Measurements from ENCODE around the gene PAM.

The PAM gene

DNA sequence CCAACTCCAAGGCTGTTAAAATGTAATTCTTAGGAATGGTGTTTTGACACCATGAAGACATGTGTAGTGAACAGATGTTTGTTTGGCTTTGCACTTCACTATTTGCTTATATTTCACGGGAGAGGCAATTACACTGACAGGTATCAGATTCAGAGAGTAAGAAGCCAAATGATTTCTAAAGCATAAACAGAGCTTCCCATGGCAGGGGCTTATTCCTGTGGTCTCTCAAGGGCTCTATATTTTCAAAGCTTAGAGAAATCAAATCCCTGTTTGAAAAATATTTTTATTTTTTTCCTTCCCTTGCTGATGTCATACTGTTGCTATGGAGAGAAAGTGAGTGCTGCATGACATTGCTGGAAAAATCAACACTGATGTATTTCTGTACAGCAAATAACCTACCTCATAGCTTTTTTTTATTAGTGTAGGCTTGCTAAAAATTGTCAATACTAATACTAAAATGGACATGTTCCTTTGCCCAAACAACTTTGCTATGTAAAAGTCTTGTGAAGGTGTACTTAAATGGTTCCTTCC, 203.4 kb downstream of the PAM start:
- peak; percentile 73 for ATAC-seq
- TF ChIP-seq, protein P1, sequence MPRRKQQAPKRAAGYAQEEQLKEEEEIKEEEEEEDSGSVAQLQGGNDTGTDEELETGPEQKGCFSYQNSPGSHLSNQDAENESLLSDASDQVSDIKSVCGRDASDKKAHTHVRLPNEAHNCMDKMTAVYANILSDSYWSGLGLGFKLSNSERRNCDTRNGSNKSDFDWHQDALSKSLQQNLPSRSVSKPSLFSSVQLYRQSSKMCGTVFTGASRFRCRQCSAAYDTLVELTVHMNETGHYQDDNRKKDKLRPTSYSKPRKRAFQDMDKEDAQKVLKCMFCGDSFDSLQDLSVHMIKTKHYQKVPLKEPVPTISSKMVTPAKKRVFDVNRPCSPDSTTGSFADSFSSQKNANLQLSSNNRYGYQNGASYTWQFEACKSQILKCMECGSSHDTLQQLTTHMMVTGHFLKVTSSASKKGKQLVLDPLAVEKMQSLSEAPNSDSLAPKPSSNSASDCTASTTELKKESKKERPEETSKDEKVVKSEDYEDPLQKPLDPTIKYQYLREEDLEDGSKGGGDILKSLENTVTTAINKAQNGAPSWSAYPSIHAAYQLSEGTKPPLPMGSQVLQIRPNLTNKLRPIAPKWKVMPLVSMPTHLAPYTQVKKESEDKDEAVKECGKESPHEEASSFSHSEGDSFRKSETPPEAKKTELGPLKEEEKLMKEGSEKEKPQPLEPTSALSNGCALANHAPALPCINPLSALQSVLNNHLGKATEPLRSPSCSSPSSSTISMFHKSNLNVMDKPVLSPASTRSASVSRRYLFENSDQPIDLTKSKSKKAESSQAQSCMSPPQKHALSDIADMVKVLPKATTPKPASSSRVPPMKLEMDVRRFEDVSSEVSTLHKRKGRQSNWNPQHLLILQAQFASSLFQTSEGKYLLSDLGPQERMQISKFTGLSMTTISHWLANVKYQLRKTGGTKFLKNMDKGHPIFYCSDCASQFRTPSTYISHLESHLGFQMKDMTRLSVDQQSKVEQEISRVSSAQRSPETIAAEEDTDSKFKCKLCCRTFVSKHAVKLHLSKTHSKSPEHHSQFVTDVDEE (CRISPR knock-in tag; IDR thresholded peaks at IDR 0.05), result no peak
- TF ChIP-seq ZNF565 (CRISPR knock-in tag; conservative IDR thresholded peaks at IDR 0.05; ENCODE audit: low read depth) (no peak), TOX (CRISPR knock-in tag; IDR thresholded peaks at IDR 0.05; ENCODE audit: borderline replicate concordance) (no peak), OSR1 (CRISPR knock-in tag; IDR thresholded peaks at IDR 0.05) (no peak), ARNTL (CRISPR knock-in tag; IDR thresholded peaks at IDR 0.05; ENCODE audit: borderline replicate concordance, low read depth) (no peak), ZNF8 (CRISPR knock-in tag; IDR thresholded peaks at IDR 0.05) (no peak), ESRRG (CRISPR knock-in tag; IDR thresholded peaks at IDR 0.05) (no peak)
- TF ChIP-seq, protein P2, sequence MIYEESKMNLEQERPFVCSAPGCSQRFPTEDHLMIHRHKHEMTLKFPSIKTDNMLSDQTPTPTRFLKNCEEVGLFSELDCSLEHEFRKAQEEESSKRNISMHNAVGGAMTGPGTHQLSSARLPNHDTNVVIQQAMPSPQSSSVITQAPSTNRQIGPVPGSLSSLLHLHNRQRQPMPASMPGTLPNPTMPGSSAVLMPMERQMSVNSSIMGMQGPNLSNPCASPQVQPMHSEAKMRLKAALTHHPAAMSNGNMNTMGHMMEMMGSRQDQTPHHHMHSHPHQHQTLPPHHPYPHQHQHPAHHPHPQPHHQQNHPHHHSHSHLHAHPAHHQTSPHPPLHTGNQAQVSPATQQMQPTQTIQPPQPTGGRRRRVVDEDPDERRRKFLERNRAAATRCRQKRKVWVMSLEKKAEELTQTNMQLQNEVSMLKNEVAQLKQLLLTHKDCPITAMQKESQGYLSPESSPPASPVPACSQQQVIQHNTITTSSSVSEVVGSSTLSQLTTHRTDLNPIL (CRISPR knock-in tag; IDR thresholded peaks at IDR 0.05; ENCODE audit: low read depth), result no peak

DNA sequence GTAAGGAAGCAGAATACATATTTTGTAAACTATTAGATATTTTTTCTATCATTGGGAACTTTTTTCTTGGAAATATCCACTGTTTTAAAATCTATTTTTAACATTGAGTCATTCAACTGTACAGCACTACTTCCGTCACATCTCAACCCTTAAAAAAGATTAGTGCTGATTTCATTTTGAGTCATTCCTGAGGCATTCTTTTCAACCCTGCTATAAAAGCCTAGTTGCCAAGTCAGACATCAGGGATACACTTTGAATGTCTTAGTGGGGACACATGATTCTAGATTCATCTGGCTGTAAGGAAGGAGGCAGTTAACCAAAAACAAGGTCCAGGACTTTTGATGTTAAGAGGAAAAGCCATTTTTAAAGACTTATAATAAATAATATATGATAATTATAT, 203.9 kb downstream of the PAM start:
- ATAC-seq, result peak; percentile 94
- TF ChIP-seq SNAI2 (CRISPR knock-in tag; IDR thresholded peaks at IDR 0.05) (no peak), ZC3H10 (CRISPR knock-in tag; IDR thresholded peaks at IDR 0.05) (peak; percentile 70; the same call in 1 of the 2 replicates), ISL1 (CRISPR knock-in tag; IDR thresholded peaks at IDR 0.05) (peak; percentile 89)
- TF ChIP-seq, protein P2 (CRISPR knock-in tag; IDR thresholded peaks at IDR 0.05; ENCODE audit: low read depth), result peak; percentile 32; the same call in 1 of the 2 replicates

DNA sequence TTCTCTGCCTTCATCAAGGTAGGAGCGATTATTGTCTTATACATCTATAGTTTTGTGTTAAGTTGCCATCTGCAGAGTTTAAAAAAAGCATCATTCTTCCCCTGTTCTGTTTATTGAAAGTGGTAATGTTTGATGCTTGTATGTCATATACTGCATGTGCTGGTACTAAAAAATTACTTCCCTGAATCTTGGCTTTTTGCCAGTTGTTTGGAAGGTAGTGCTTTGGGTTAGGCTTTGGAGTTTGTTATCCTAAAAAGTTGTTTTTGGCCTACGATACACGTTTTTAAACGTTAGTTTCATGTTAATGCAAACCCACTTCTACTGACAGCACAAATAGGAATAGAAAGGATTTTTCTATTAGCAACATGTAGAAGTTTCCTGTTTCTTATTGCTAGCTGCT, 206.6 kb downstream of the PAM start:
- ATAC-seq, result no peak
- TF ChIP-seq, protein P2 (CRISPR knock-in tag; IDR thresholded peaks at IDR 0.05; ENCODE audit: low read depth), result no peak
- TF ChIP-seq GLIS3 (CRISPR knock-in tag; IDR thresholded peaks at IDR 0.05) (no peak), ZFP3 (CRISPR knock-in tag; IDR thresholded peaks at IDR 0.05) (no peak), RARB (CRISPR knock-in tag; IDR thresholded peaks at IDR 0.05) (no peak), ISL1 (CRISPR knock-in tag; IDR thresholded peaks at IDR 0.05) (no peak), ZNF565 (CRISPR knock-in tag; conservative IDR thresholded peaks at IDR 0.05; ENCODE audit: low read depth) (no peak), ZC3H10 (CRISPR knock-in tag; IDR thresholded peaks at IDR 0.05) (no peak), ARNTL (CRISPR knock-in tag; IDR thresholded peaks at IDR 0.05; ENCODE audit: borderline replicate concordance, low read depth) (no peak), CSDC2 (CRISPR knock-in tag; IDR thresholded peaks at IDR 0.05) (no peak), ZNF8 (CRISPR knock-in tag; IDR thresholded peaks at IDR 0.05) (no peak), ZNF70 (CRISPR knock-in tag; IDR thresholded peaks at IDR 0.05) (no peak), SNAI2 (CRISPR knock-in tag; IDR thresholded peaks at IDR 0.05) (no peak)
- TF ChIP-seq, protein P1 (CRISPR knock-in tag; IDR thresholded peaks at IDR 0.05), result no peak

DNA sequence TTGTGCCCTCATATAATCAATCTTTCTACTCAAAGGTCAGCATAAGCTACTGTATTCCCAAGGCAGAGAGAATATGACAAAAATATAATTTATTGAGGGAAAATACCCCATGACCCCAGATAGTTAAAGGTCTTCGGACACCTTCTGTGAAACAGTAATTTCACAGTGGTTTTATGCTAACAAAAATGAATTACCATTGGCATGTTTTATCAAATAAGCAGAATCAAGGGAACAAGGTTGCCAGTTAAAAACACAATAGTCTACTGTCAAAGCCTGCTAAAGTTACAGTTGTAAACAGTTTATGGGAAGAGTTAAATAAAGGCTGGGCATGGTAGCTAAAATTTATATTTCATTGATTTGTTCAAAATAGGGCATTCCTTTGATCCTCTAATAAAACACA, 210.5 kb downstream of the PAM start:
- no peak for ATAC-seq

More for the DNA sequence above, 210.5 kb downstream of the PAM start:
- no peak for TF ChIP-seq GLIS3 (CRISPR knock-in tag; IDR thresholded peaks at IDR 0.05)
- TF ChIP-seq PPARA (CRISPR knock-in tag; IDR thresholded peaks at IDR 0.05; ENCODE audit: borderline replicate concordance), result no peak
- TF ChIP-seq OSR1 (CRISPR knock-in tag; IDR thresholded peaks at IDR 0.05), result no peak
- TF ChIP-seq, protein P1 (CRISPR knock-in tag; IDR thresholded peaks at IDR 0.05), result no peak
- TF ChIP-seq, protein P3, sequence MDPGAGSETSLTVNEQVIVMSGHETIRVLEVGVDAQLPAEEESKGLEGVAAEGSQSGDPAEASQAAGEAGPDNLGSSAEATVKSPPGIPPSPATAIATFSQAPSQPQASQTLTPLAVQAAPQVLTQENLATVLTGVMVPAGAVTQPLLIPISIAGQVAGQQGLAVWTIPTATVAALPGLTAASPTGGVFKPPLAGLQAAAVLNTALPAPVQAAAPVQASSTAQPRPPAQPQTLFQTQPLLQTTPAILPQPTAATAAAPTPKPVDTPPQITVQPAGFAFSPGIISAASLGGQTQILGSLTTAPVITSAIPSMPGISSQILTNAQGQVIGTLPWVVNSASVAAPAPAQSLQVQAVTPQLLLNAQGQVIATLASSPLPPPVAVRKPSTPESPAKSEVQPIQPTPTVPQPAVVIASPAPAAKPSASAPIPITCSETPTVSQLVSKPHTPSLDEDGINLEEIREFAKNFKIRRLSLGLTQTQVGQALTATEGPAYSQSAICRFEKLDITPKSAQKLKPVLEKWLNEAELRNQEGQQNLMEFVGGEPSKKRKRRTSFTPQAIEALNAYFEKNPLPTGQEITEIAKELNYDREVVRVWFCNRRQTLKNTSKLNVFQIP (CRISPR knock-in tag; IDR thresholded peaks at IDR 0.05; ENCODE audit: borderline replicate concordance, low read depth), result no peak
- no peak for TF ChIP-seq BACH2 (CRISPR knock-in tag; IDR thresholded peaks at IDR 0.05; ENCODE audit: borderline replicate concordance)

Measured in SK-N-SH treated with all-trans-retinoic acid at 6 μM for 48 hours (cell line).